HG03571 (cell line): Measurements from ENCODE around the gene SH3RF3.

ENCODE experiments used
- ATAC-seq: cut with Tn5 transposase; IDR thresholded peaks from one replicate; pipeline ENCODE4 v1.9.1; 2021; ENCODE audit not compliant: unreplicated experiment

Gene SH3RF3

DNA sequence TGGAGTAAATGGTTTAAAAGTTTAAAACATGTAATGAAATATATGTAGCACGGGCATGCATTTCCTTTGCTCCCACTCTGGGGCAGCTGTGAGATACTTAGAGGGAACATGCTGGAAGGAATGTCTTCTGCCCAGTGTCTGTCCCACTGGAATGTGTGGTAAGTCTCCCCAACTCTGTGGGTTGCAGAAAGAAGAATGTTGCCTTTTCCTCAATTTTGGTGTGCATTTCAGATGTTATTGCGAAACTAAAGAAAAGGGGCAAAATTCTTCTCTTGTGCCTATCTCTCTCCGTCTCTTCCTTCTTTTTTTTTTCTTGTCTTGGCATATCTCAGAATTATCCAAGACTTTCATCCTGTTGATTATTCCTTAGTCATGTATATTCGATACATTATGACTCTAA is 201.1 kb downstream of the SH3RF3 start:
- no peak for ATAC-seq

DNA sequence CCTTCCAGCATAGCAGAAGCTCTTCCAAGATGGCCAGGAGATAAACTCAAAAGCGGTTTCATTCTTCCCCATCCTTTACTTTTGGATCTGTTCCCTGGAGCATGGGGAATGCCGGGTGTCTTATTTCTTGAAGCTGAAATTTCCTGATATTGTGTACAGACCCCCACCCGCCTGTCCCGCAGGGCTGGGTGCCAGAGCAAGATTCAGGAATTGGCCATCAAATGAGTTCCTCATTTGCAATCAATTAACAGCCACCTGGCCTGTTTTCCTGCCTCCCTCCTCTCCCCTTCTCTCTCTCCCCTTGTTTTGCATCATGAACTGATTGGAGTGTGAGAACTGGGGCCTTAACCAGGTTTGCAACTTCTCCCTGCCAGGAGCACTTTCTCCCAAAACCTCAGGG is 202.1 kb downstream of the SH3RF3 start:
- ATAC-seq = no peak

DNA sequence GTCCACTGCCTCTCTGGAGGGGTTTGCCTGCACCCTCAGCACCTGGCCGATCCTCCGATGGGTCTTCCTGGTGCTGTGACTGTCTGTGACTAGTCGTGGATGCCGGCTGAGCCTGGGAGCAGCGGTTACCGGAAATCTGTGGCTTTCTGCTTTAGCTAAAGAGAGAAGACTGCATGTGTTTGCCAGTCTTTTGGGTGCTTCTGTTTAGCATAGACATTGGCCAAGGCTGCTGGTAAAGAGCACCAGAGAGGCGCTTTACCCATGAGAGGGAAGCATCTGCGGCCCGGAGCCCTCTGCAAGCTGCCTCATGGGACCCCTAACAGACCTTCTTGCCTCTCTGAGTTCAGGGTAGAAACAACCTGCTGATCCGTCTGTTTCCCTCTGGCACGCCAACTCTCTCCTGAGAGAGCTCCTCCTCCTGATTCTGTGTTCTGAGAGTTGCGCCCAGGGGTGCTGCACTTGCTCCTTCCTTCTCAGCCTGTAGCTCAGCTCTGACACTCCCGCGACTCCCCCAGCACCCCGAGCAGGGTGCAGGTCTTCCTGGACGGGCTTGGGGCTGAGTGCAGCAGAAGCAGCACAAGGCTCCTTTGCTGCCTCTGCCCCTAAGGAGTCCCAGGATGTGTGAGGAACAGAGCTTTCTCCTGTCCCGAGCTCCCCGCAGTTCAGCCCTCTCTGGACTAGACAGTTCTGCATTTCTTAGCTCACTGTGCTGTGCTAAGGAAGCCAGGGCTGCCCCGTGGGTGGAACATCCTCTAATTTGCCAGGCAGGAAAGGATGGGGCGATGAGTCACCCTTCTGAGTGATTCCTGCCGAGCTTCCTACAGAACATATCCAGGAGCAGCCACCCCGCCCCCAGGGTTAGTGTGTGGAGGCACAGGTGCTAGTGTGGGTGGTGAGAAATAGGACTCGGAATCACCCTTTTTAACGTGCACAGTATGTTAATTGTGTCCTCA is 203.2 kb downstream of the SH3RF3 start:
- peak; percentile 43 for ATAC-seq

DNA sequence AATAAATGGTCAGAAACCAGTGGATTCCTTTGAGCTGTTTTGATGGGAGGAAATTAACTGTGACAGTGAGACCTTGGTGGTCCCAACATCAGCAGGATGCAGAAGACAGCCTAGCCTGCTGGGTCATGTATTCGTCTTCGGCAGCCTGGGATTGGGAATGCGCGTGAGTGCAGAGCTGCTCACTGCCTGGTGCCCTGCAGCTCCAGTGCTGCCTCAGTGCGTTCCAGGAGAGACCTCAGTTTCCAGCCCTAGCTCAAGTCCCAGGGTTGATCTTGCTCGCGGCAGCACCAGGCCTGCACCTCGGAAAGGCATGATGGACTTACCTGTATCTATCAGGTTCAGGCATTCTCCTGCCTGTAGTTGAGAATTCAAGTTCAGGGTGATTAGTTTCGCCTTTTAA is 203.9 kb downstream of the SH3RF3 start:
- ATAC-seq = no peak

DNA sequence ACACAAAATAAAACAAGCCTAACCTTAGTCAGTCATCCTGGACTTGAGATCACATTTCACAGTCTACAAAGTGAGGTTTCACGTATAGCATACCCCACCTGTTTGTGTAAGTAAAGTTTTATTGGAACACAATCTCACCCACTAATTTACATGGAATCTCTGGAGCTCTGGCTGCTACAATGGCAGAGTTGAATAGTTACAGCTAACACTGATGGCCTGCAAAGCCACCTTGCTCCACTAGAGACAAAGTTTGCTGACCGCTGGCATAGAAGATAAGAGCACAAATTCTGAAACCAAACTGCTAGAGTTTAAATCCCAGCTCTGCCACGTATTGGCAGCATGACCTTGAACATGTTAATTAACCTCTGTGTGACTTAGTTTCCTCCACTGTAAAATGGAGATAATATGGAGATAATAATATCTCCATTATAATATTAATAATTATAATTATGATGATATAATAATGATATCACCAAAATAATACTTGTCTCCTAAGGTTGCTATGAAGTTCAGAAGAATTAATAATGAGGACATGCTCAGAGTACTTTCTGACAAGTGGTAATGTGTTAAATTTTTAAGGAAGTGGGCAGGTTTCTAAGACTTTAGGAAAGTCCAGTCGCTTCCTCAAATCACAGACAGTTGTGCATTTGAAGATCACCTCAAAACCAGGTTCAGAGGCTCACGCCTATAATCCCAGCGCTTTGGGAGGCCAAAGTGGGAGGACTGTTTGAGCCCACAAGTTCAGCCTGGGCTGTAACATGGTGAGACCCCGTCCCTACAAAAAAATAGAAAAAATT is 204.6 kb downstream of the SH3RF3 start:
- no peak for ATAC-seq

DNA sequence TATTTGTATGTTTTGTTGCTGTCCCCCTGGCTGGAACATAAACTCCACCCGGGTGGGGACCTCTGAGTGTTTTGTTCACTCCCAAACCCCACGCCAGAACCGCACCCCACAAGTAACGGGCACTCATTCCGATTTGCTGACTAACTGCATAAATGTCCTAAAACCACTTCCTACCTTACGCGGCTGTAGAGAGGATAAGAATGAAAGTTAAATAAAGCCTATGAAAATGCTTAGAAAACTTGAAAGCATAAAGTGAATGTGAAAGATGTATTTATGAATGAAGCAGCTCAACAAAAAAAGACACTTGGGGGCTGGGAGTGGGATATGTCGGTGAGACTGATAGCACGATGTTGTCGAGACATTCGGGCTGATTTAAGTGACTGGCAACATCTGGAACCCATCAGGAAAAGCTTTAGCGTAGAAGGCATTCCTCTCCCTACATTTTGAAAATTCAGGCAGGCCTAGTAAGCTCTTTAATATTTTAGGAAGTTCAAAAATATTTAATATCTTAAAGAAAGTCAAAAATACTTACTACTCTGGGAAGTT is 206.7 kb downstream of the SH3RF3 start:
- no peak for ATAC-seq

DNA sequence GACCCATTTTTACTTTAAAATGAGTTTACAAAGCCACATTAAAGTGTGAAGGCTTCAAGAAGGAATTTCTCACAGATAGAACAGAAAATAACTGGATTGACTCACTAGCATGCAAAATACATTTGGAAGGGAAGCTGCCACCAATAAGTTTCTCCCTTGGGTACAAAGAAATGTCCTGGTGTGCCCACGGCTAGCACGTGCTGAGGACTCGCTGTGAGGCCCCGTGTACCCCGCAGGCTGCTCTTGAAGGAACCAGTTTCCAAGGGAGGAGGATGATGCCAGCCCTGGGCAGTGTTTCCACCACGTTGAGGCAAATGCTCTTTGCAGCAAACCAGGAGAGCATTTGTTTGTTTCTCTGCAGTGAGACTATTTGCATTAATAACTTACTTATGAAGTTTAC is 207.3 kb downstream of the SH3RF3 start:
- ATAC-seq = no peak

DNA sequence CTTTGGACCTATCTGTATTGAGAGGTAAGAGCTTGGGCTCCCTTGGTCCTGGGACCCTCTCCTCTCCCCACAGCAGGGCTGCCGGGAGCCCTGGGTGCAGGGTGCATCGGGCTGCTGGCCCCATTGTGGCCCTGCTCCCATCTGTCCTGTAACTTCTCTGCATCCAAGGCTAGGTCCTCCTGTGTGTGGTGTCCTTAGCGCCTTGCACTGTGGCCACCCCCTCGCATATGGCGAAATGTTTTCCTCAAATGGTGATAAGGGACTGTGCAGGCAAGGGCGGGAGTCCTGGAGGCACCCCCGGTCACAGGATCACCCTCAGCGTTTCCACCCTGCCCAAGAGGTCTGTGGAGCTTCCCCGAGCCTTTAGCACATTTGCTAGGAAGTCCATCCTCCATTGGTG is 208.2 kb downstream of the SH3RF3 start:
- ATAC-seq = no peak

DNA sequence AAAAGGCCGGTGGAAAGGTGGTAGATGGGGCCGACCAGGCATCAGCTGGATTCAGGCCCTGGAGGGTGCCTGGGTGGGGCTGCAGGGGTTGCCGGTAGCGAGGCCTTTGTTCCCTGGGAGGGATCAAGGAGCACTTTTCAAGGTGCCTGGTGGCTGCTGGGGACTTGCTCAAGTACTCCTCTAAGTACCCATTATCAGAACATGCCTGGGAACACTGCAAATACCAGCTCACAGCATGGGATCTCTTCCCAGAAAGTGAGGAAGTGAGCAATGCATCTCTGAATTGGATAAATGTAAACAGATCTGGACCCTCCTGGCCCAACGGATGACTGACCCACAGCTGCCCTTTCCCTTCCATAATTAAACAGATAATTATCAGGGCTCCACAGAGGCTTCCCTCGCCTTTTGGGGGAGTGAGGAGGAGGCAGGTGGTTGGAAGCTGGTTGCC is 210.5 kb downstream of the SH3RF3 start:
- ATAC-seq = no peak

DNA sequence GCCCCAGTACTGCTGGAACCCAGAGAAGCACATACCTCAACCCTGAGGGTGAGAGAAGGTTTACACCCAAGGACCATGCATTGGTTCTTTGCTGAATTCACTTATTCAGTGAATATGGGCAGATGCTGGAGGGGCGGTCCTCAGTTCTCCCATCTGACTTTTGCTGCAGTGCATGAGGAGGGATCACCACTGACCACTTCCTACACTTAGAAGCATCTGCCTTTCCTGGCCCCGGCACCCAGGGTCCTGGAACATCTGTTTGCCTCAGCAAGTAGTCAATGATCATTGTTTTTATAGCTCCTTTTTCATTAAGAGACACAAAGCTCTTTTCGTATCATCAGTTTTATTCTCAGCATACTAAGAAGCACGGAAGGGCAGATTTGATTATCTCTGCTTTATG is 211.4 kb downstream of the SH3RF3 start:
- ATAC-seq = no peak

DNA sequence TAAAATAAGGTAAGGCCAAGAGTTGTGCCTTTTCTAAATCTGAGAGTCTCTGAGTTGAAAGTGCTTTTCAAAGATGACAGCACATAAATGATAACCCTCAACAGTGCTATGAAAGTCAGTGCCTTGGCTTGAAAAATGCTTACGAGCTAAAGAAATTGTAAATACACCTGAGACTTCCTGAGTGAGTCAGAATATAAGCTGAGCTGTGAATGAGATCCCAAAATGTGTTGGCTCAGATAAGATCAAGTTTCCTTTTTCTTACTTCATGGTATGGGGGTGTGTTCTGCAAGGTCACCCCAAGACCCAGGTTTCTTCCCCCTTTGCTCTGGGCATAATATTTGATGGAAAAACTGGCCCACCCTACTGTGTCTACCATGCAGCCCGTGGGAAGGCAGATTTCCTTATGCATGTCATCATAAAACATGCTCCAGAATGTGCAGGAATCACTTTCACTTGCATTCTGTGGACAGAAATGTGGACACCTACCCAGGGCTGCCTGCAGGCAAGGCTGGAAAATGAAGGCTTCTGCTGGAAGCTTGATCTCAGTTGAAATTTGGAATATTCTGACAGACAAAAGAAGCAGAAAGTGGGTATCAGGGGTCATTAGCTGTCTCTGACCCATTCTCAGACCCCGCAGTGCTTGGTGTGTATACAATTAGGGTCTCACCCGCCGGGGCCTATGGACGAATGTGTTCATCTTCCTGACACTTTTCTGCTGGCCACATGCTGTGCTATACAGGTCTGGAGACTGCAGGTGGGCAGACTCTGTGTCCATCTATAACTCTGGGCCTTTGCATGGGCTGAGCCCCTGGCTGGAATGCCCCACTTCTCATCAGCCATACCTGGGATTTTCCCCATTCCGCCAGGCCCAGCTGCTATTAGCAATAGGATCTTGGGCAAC is 212.6 kb downstream of the SH3RF3 start:
- no peak for ATAC-seq

DNA sequence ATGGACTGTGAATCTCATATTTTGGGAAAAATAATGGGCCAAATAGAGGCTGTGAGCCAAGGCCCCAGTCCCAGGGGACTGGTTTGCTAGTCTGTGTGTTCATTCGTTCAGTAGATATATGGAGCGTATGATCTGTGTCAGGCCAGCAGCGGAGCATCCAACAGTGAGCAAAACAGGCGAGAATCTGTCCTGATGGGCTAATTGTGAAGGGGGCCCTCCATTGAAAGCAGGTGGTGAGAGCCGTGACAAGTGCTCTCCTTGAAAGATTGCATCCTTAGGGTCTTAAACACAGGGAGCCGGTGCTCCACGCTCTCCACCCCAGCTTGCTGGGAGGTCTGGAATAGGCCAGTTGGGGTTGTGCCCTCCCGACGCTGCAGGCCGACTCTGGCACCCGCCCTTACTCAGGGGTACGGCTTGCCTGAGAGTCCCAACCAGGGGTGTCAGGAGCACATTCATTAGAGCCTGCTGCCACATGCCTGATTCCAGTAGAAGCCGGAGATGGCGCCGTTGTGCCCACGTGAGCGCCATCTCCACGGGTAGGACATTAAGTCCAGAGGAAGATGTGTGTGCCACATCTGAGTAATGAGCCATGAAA is 213.3 kb downstream of the SH3RF3 start:
- no peak for ATAC-seq

DNA sequence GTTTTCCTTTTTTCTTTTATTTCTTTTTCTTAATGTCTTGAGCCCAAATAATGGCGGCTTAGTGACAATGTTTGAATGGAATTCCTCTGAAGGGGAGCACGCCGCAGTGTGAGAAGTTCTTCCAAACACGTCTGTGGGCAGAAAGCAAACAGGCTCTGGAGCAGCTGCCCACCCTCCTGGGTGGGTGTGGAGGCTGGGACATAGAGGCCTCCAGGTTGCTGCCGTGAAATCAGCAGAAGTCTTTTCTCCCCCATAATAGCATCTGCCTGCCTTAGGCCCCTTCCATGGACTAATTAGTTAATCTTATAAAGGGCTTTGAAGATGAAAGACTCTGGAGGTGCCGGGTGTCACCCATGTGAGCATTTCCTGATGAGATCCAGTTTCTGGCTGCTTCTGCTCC is 213.9 kb downstream of the SH3RF3 start:
- ATAC-seq = no peak

DNA sequence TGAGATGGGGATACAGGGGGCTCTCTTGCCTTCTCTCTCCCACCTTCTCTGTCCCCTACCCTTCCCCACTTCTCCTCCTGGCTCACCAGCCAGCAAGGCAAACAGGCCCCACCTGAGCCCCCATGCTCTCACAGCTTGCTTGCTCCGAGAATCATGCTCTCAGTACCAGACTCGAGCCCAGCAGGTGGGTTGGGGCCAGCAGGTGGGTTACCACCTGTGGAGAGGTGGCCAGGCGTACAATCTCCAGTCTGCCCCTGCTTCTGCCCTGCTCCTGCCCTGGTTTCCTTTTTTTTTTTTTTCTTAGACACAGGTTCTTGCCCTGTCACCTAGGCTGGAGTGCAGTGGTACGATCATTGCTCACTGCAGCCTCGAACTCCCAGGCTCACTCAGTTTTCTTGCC is 214.5 kb downstream of the SH3RF3 start:
- no peak for ATAC-seq

DNA sequence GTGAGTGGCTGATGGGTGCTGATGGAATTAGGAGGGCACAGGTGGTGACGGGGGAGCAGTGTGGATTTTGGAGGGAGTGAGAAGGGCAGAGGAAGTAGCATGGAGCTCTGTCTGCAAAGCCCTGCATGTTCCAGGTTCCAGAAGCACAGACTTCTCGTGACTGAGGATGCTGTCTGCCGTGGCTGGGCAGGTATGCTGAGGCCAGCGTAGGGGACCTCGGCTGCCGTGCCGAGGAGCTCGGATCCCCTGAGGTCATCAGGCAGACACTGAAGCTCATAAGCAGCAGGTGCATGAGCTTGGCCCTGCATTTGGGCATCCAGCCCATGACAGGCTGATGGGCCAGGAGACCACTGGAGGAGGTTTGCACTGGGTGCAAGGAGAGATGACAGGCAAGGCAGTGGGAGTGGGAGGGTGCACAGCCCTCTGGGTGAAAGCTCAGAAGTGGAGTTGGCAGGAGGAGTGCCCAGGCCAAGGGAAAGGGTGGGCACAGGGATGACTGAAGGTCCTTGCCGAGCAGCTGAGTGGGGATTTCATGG is 215.3 kb downstream of the SH3RF3 start:
- no peak for ATAC-seq

DNA sequence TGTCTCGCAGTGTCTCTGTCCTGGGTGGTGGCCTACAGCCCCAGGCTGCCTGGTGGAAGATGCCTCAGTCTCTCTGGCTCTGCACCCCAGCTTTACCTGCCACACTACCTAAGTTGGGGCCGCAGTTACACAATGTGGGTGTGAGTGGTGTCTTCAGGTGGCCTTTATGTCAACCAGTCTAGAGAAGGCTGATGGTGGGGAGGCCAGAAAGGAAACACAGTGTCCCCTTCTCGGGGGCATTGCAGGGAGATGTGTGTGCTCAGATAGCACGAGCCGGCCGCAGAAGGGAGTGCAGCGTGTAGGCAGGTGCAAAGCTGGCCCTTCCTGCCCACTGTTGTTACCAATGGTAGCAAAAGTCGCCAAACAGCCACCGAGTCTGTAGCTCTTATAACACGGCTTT is 216.1 kb downstream of the SH3RF3 start:
- ATAC-seq = no peak

DNA sequence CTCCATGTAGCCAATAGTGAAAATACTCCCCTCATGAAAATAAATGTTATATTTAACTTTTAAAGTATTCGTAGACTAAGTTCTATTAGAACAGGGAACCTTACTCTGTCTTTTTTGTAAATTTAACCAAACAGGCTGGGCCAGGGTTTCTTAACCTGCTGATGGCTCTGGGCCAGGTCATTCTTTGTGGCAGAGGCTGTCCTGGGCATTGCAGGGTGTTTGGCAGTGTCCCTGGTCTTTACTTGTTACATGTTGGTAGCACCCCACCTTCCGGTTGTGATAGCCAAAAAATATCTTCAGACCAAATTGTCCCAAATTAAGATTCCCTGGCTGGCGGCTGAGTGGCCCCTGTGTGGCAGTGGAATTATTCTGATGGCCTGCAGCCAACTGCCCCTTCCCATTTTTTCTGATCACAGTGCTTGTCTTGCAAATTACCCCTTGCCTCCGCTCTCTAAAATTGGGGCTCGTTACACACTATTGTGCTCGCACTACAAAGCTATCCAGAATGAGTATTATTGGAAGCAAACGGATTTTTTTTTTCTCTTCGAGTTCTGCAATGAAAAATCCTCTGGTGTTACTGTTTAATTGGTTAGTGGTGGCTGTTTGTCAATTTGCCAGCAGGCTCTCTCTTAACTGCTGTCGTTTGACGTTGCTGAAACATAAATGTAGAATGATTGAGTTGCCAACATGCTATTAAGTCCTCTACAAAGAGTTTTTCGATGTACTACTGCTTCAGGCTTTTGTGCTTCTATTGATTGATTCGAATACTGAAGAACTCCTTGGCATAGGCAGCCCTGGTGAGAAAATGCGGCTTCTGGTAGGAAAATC is 216.9 kb downstream of the SH3RF3 start:
- ATAC-seq = no peak

DNA sequence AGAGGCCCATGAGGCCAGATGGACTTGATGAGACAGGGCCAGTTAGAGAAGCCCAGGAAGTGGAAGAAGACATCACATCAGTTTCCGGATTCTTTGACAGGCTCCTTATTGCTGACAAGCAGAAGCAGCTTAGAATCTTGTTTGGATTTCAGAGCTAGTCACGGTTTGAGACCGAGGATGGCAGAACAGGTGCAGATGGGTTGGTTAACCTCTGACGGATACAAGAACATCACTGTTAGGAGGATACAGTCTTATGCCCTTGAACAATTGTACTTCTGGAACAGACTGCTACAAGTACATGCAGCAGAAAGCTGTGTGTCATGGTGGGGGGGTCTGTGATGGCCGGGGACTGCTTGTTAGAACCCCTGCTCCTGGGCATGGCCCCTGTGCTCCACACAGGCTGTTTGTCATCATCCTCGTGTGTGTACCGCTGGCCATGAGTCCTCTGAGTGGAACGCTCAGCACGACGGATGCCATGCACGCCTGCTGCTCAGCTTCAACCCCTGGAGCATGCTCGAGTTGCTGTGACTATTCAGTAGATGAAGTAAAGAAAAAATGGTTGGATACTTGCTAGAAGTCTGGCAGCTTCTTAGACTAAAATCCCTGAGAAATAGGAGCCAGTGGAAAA is 217.7 kb downstream of the SH3RF3 start:
- no peak for ATAC-seq

DNA sequence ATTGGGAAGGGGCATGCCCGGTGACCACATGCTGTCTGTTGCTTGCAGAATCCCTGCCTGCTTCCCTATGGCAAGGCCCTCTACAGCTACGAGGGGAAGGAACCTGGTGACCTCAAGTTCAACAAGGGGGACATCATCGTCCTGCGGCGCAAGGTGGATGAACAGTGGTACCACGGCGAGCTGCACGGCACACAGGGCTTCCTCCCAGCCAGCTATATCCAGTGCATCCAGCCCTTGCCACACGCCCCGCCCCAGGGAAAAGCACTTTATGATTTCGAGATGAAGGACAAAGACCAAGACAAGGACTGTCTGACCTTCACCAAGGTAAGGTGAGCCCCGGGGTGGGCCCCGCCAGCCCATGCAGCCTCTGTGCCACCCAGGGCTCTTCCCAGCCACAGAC is 218.6 kb downstream of the SH3RF3 start:
- no peak for ATAC-seq
